Sigmoid colon (tissue), 4 donors: ENCODE results near the gene LRRFIP1.

ENCODE experiments used
- EP300 ChIP-seq, 4 donors: sonication (generic); formaldehyde crosslinking; IDR thresholded peaks; one replicate each; pipeline ENCODE4 v1.6.1; 2017; ENCODE audit warnings: antibody characterized with exemption in 4 of 4
- TF ChIP-seq, protein P1 (sequence below), 4 experiments: fragments of 450-650 bp in 3 of 4; fragments of 200-600 bp in 1 of 4; IDR thresholded peaks; one replicate each; pipeline ENCODE4 v1.5.1; 2016 to 2019; ENCODE audit warnings: antibody characterized with exemption in 4 of 4, mild to moderate bottlenecking in 3 of 4, moderate library complexity in 2 of 4

DNA sequence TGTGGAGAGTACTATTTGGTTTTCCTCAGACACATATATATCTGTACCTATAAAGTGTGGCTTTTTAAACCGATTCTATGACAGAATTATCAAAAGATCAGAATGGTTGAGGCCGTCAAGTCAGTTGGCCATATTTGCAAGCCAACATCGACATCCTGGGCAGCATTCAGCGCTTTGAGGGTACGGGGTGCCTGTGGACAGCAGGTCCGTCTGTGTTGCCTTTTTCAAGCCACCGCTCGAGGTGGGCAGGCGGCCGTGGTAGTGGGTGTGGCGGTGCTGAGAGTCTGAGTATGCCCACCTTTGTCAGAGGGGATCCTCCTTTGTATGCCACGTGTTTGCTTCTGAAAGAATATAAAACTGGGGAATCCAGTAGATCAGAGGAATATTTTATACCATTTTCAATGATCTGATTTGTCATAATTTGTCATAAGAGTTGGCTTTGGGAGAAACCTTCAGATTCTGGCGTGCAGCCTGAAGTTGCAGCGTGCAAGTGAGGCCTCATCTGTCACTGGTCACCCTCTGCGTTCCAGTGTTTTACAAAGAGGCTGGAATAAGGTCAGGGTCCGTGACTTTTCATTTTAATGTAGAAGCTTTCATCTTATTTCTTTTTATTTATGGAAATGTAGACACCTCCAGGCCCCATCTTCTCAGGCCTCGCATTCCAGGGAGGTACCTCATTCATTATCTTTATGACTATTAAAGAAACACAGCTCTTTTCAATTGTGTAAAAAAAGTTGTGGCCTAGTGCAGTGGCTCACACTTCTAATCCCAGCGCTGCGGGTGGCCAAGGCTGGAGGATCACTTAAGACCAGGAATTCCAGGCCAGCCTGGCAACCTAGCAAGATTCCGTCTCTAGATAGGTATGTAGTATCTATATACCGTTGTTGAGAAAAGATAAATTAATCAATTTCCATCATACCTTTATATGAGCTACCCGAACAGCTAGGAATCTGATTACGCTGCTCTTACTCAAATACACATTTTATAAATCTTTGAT is 133.4 kb downstream of the LRRFIP1 start:
- TF ChIP-seq, protein P1, sequence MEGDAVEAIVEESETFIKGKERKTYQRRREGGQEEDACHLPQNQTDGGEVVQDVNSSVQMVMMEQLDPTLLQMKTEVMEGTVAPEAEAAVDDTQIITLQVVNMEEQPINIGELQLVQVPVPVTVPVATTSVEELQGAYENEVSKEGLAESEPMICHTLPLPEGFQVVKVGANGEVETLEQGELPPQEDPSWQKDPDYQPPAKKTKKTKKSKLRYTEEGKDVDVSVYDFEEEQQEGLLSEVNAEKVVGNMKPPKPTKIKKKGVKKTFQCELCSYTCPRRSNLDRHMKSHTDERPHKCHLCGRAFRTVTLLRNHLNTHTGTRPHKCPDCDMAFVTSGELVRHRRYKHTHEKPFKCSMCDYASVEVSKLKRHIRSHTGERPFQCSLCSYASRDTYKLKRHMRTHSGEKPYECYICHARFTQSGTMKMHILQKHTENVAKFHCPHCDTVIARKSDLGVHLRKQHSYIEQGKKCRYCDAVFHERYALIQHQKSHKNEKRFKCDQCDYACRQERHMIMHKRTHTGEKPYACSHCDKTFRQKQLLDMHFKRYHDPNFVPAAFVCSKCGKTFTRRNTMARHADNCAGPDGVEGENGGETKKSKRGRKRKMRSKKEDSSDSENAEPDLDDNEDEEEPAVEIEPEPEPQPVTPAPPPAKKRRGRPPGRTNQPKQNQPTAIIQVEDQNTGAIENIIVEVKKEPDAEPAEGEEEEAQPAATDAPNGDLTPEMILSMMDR (IDR thresholded peaks at IDR 0.05) = no peak
- TF ChIP-seq EP300 (IDR thresholded peaks at IDR 0.05) = no peak
